ENCODE data around the gene DNAJC17.

Gene DNAJC17

GRCh38 chr15:40793216-40793989 lies 13.9 kb downstream of the DNAJC17 start:
- H3K4me3 ChIP-seq (replicated peaks; ENCODE audit: low read depth, low read length), result no peak overlapping the region
- DNase-seq (ENCODE audit: extremely low read depth, low read depth), result peak; percentile 81
- TF ChIP-seq CTCF (IDR thresholded peaks at IDR 0.05; ENCODE audit: low read depth, low read length, missing control alignments), result no peak

GRCh38 chr15:40792394-40792793 lies 14.9 kb downstream of the DNAJC17 start:
- DNase-seq (ENCODE audit: extremely low read depth, low read depth), result no peak
- TF ChIP-seq CTCF (IDR thresholded peaks at IDR 0.05; ENCODE audit: low read depth, low read length, missing control alignments), result no peak
- no peak overlapping the region for H3K4me3 ChIP-seq (replicated peaks; ENCODE audit: low read depth, low read length)

- DNase-seq (ENCODE audit: extremely low read depth, low read depth), result no peak
- no peak overlapping the region for H3K4me3 ChIP-seq (replicated peaks; ENCODE audit: low read depth, low read length)
- TF ChIP-seq CTCF (IDR thresholded peaks at IDR 0.05; ENCODE audit: low read depth, low read length, missing control alignments), result no peak
Observed at GRCh38 chr15:40790718-40791117, 16.6 kb downstream of the DNAJC17 start.

- DNase-seq (ENCODE audit: extremely low read depth, low read depth), result no peak
- H3K4me3 ChIP-seq (replicated peaks; ENCODE audit: low read depth, low read length), result no peak overlapping the region
- no peak for TF ChIP-seq CTCF (IDR thresholded peaks at IDR 0.05; ENCODE audit: low read depth, low read length, missing control alignments)
Observed at GRCh38 chr15:40789999-40790398, 17.3 kb downstream of the DNAJC17 start.

- DNase-seq (ENCODE audit: extremely low read depth, low read depth), result no peak
- no peak overlapping the region for H3K4me3 ChIP-seq (replicated peaks; ENCODE audit: low read depth, low read length)
- TF ChIP-seq CTCF (IDR thresholded peaks at IDR 0.05; ENCODE audit: low read depth, low read length, missing control alignments), result no peak
Observed at GRCh38 chr15:40789119-40789518, 18.2 kb downstream of the DNAJC17 start.

- H3K4me3 ChIP-seq (replicated peaks; ENCODE audit: low read depth, low read length), result no peak overlapping the region
- no peak for DNase-seq (ENCODE audit: extremely low read depth, low read depth)
- TF ChIP-seq CTCF (IDR thresholded peaks at IDR 0.05; ENCODE audit: low read depth, low read length, missing control alignments), result no peak
Observed at GRCh38 chr15:40787991-40788390, 19.3 kb downstream of the DNAJC17 start.

Data from HFF-Myc (cell line).